VCaP (cell line): ENCODE measurements around the gene FAM131A.
A peak's percentile ranks its signal among the peaks of the same experiment; 100 is the strongest.

ENCODE experiments used
- H3K27ac ChIP-seq: fragments of 450-650 bp; 2 replicates; pipeline ENCODE4 v1.5.1; 2017
- TF ChIP-seq, protein P1 (sequence below): fragments of 450-650 bp; conservative IDR thresholded peaks from 2 replicates; pipeline ENCODE4 v1.5.1; 2017; ENCODE audit warnings: mild to moderate bottlenecking, moderate library complexity

The FAM131A gene

DNA sequence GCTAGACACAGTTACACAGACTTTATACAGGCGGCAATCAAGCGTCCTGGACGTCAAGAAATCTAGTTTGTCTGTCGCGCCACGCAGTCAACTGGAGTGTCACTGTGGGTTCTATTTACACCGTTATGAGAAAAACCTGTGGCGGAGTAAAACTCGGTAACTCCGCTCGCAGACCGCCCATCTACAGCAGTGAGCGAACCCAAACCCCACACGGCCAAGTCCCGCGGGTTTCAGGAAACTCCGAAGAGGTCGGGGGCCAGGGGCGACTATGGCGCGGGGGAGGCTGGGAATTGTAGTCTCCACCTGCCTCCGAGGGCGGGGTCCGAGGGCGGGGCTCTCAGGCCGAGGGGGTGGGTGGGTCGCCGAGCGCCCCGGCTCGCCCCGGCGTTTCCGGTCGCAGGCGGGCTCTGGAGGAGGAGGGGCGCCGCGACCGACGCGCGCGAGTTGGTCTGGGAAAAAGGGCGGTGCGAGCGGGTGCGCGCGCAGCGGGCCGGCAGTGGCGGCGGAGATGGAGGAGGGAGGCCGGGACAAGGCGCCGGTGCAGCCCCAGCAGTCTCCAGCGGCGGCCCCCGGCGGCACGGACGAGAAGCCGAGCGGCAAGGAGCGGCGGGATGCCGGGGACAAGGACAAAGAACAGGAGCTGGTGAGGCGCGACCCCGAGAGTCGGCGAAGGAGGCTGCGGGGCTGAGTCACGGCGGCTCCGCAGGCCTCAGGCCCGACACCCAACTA lies 38.5 kb upstream of the FAM131A start, which contains the start of gene PSMD2:
Gene PSMD2 (plus strand): TSS at position 483 of the 729 bp plus-strand sequence. CDS start 26 bp downstream, at position 509.
- peak within 1 kb of the TSS; percentile 79 for H3K27ac ChIP-seq
- TF ChIP-seq, protein P1, sequence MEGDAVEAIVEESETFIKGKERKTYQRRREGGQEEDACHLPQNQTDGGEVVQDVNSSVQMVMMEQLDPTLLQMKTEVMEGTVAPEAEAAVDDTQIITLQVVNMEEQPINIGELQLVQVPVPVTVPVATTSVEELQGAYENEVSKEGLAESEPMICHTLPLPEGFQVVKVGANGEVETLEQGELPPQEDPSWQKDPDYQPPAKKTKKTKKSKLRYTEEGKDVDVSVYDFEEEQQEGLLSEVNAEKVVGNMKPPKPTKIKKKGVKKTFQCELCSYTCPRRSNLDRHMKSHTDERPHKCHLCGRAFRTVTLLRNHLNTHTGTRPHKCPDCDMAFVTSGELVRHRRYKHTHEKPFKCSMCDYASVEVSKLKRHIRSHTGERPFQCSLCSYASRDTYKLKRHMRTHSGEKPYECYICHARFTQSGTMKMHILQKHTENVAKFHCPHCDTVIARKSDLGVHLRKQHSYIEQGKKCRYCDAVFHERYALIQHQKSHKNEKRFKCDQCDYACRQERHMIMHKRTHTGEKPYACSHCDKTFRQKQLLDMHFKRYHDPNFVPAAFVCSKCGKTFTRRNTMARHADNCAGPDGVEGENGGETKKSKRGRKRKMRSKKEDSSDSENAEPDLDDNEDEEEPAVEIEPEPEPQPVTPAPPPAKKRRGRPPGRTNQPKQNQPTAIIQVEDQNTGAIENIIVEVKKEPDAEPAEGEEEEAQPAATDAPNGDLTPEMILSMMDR, result no peak

DNA sequence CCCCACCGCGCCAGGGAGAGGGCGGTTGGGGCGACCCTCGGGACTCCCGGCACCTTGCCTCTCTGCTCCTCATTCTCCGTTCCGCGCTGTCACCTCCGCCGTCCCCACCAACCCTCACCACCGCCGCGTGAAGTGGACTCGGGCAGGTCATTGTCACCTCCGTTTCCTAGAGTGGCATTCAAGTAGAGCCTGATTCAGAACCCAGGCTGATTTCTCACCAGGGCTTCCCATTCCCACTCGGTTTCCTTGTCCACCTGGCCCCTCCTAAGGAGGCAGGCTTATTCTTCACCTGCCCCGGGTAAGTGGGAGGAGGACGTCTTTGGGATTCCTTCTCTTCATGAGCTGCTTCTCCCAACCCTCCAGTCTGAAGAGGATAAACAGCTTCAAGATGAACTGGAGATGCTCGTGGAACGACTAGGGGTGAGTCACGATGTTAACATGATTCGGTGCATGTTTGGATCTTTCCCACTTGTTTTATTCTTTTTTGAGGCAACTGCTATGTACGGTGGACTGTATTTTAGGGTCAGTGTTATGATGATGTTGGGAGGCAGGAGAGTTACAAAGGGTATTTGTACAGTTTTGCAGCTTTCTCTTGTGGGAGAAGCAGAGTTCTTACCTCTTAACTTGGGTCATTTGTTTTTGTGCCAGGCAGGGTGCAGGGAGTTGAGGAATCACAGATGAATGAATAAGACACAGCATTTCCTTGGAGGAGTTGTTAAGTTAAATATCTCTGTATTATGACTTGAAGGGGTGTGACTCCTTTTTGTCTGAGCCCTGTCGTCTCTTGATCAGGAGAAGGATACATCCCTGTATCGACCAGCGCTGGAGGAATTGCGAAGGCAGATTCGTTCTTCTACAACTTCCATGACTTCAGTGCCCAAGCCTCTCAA lies 37.7 kb upstream of the FAM131A start:
- peak overlapping the region; percentile 79 for H3K27ac ChIP-seq
- TF ChIP-seq, protein P1, result no peak

DNA sequence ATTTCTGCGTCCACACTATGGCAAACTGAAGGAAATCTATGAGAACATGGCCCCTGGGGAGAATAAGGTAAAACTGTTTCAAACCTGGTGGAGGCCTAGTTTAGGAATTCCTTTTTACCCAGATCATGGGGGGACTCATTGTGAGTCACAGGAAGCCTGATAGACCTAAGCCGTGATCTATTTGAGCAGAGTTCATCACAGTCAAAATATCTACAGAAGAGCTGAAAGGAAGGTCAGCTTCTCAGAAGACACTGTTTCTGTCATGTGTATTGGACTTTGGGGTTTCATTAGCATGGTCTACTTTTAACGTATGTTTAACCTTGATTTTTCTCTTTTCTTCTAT lies 37.1 kb upstream of the FAM131A start:
- H3K27ac ChIP-seq, result peak overlapping the region; percentile 79; the same call in 1 of the 2 replicates

DNA sequence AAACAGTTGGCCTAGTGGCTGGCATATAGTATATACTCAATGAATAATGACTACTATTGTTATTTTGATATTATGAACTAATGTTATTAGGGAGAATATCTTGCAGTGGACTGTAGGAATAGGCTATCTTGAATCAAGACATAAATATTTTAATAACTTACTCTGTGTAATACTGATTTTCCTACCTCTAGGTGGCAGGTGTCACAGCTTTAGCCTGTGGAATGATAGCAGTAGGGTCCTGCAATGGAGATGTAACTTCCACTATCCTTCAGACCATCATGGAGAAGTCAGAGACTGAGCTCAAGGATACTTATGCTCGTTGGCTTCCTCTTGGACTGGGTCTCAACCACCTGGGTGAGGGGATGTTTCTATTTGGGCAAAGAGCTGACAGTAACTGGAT lies 31.8 kb upstream of the FAM131A start:
- no peak overlapping the region for H3K27ac ChIP-seq
- TF ChIP-seq, protein P1, result peak; percentile 75

More for the DNA sequence above, 37.1 kb upstream of the FAM131A start:
- TF ChIP-seq, protein P1, result no peak

DNA sequence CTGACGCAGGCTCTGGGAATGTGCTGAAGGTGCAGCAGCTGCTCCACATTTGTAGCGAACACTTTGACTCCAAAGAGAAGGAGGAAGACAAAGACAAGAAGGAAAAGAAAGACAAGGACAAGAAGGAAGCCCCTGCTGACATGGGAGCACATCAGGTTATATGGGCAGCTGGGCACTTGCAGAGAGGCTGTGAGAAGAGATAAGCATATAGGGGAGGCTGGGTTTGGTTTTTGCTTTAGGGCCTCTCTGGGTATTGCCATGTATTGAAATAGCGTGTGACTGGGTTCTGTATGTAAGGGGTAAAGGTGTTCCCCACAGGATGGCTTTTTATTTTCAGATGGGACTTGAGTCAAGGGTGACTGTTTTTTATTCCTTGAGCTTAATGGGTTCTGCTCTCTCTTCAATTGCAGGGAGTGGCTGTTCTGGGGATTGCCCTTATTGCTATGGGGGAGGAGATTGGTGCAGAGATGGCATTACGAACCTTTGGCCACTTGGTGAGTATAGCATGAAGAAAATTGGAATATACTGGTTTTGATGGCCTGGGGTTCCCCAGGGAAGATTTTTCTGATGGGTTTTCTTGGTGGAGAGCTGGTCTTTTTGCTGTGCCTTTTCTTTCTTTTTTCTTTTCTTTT lies 30.9 kb upstream of the FAM131A start:
- no peak overlapping the region for H3K27ac ChIP-seq
- TF ChIP-seq, protein P1, result no peak

DNA sequence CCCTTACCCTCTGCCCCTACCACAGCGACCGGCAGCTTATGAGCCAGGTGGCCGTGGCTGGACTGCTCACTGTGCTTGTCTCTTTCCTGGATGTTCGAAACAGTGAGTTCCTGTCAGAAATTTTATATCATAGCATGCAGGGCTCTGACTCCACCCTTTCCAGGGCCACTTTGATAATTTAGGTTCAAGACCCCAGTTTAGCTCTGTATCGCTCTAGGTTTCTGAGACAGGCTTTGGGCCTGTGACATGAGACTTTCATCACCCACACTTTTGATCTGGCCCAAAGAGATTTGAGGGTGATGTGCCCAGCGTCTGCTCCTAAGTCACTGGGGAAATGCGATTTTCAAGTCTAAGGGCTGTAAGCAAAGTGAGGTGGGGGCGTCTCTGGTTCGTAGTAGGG lies 29.5 kb upstream of the FAM131A start:
- TF ChIP-seq, protein P1, result no peak
- no peak overlapping the region for H3K27ac ChIP-seq

DNA sequence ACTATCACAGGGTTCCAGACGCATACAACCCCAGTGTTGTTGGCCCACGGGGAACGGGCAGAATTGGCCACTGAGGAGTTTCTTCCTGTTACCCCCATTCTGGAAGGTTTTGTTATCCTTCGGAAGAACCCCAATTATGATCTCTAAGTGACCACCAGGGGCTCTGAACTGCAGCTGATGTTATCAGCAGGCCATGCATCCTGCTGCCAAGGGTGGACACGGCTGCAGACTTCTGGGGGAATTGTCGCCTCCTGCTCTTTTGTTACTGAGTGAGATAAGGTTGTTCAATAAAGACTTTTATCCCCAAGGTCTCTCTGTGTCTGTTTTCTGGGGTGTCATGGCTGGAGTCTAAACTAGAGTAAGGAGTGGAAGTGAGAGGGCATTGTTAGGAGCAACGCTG lies 28.7 kb upstream of the FAM131A start:
- no peak overlapping the region for H3K27ac ChIP-seq
- TF ChIP-seq, protein P1, result 0 out of 2 replicates have a peak, but pooled peaks have one; percentile 8
